Spleen (tissue), 3 donors: ENCODE measurements around the gene CLDN6.

Source experiments
- POLR2A ChIP-seq, 3 donors: fragments of 450-650 bp; IDR thresholded peaks; one replicate each; pipeline ENCODE4 v1.5.1; 2017; ENCODE audit warnings: antibody characterized with exemption in 3 of 3, mild to moderate bottlenecking in 1 of 3
- POLR2AphosphoS5 ChIP-seq, 3 donors: sonication (generic); formaldehyde crosslinking; IDR thresholded peaks; one replicate each; pipeline ENCODE4 v1.5.1; 2017; ENCODE audit warnings: antibody characterized with exemption in 3 of 3

DNA sequence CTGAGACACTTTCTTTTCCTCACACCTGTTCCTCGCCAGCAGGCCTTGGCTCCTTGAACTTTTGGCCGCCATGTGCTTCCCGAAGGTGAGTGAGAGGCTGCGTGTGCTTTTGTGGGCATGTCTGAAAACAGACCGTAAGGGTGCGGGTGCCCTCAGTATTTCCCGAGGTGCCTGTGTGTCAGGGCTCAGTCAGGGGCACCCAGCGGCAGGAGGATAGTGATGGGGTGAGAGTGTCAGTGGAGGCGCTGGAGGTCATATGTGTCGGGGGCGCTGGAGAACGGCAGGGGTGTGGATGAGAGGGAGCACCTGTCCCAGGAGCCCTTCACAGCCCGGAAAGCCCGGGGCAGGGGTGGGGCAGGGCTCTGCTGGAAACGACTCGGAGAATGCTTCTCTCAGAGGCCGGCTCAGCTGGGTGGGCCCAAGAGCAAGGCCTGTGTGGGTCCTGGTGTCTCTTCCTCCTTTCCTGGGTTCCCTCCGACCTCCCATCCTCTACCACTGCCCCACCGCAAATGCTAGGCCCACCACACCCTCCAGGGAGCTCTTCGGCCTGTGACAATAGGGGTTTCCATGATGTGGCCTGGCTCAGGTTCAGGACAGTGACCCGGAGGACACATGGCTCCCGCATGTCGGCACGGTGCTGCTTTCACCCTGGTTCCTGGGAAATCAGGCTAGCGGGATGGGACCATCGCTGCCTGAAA, 47.9 kb upstream of the CLDN6 start:
- TF ChIP-seq POLR2AphosphoS5 (IDR thresholded peaks at IDR 0.05) (no peak), POLR2A (IDR thresholded peaks at IDR 0.05) (no peak)
